ENCODE data around the gene SERPINB1. TPM values are rescaled to one million over a fixed set of nuclear protein-coding genes. Genes with fewer than 3 reads are reported as not detected.

Gene SERPINB1
- 86.4 TPM for total RNA-seq
- polyA plus RNA-seq (ENCODE audit: insufficient read depth, low read depth, low replicate concordance) = 37.4 TPM
- long read RNA-seq, donor 1, transcript SERPINB1-201 (7 exons, 2,619 nt) = major isoform, 8 of 8 reads
- long read RNA-seq, donor 1, partial matches to known transcripts = 0 of 8 reads
- long read RNA-seq, donor 1, other reads (novel, unspliced or antisense) = 0 of 8 reads
- long read RNA-seq, donor 2, partial matches to known transcripts = 0 of 4 reads
- long read RNA-seq, donor 2, other reads (novel, unspliced or antisense) = 0 of 4 reads
- long read RNA-seq, donor 3, transcript SERPINB1-201 (7 exons, 2,619 nt) = major isoform, 10 of 10 reads
- long read RNA-seq, donor 3, partial matches to known transcripts = 0 of 10 reads
- long read RNA-seq, donor 3, other reads (novel, unspliced or antisense) = 0 of 10 reads
- long read RNA-seq, donor 4, partial matches to known transcripts = 0 of 4 reads
- long read RNA-seq, donor 4, other reads (novel, unspliced or antisense) = 0 of 4 reads
- long read RNA-seq, donor 5, partial matches to known transcripts = 0 of 1 reads
- long read RNA-seq, donor 5, other reads (novel, unspliced or antisense) = 0 of 1 reads
- long read RNA-seq, donor 6, transcript SERPINB1-201 (7 exons, 2,619 nt) = major isoform, 10 of 10 reads
- long read RNA-seq, donor 6, partial matches to known transcripts = 0 of 10 reads
- long read RNA-seq, donor 6, other reads (novel, unspliced or antisense) = 0 of 10 reads
- long read RNA-seq, donor 7, transcript SERPINB1-201 (7 exons, 2,619 nt) = major isoform, 68 of 98 reads
- long read RNA-seq, donor 7, partial matches to known transcripts = 5 of 98 reads
- long read RNA-seq, donor 7, other reads (novel, unspliced or antisense) = 25 of 98 reads
- long read RNA-seq, donor 8, transcript SERPINB1-201 (7 exons, 2,619 nt) = major isoform, 6 of 6 reads
- long read RNA-seq, donor 8, partial matches to known transcripts = 0 of 6 reads
- long read RNA-seq, donor 8, other reads (novel, unspliced or antisense) = 0 of 6 reads
- long read RNA-seq, donor 9, transcript SERPINB1-201 (7 exons, 2,619 nt) = major isoform, 6 of 6 reads
- long read RNA-seq, donor 9, partial matches to known transcripts = 0 of 6 reads
- long read RNA-seq, donor 9, other reads (novel, unspliced or antisense) = 0 of 6 reads
- long read RNA-seq, donor 10, transcript SERPINB1-201 (7 exons, 2,619 nt) = major isoform, 8 of 8 reads
- long read RNA-seq, donor 10, partial matches to known transcripts = 0 of 8 reads
- long read RNA-seq, donor 10, other reads (novel, unspliced or antisense) = 0 of 8 reads

DNA sequence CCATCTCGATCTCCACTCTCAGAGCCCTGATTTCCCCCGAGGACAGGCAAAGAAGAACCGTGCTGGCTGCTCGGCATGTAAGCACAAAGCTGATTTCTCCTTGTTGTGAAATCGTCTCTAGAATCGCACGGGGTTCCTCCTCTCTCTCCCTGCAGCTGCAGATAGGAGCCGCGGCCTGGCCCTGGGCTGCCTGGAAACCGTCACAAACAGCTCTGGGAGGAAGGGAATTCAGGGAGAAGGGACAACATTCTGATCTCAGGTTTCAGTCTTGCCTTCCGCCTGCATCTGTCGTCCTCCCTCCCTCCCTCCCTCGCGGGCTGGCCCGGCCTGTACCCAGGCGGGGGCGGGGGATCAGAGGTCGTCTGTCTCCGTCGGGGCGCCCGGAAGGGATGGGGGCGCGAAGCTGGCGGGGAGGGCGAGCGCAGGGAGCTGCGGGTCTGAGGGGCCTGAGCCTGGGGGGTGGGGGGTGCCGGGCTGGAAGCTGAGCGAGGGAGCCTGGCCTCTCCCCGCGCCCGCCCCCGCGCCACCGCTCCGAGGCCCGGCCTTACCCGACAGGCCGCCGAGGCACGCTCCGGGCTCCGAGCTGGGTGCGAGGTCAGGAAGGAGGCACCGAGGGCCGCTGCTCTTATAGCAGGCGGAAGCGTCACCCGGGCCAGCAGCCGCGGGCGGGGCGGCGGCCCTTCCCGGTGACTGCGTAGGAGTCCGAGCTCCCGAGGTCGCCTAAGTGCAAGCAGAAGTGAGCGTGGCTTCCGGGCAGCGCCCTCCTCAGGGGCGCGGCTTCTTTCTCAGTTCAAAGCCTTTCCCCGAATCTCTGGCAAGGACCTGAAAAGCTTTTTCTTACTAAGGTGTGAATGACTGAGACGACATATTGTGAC is at the start of gene SERPINB1:
TSS of gene SERPINB1 (minus strand) at position 600 of the 875 bp plus-strand sequence. CDS start 1,277 bp downstream, outside the sequence.
- peak within 1 kb of the TSS; percentile 56 to 82 (median 73) for H3K4me3 ChIP-seq (ENCODE audit: low read length in 3 of 3)
- peak; percentile 93 to 98 (median 95) for DNase-seq
- H3K4me1 ChIP-seq (ENCODE audit: control insufficient read depth in 2 of 3, insufficient read depth in 2 of 3, low read depth in 1 of 3, low read length in 3 of 3) = peaks cover 0 to 19% (median 8%) of the 10 kb centered on the region in 3 donors
- peak within 1 kb of the TSS; percentile 50 to 82 (median 78) for H3K9ac ChIP-seq (ENCODE audit: low read length in 3 of 3)
- H3K27me3 ChIP-seq (ENCODE audit: control insufficient read depth, insufficient read depth, low read length) = no peaks in the 10 kb centered on the region
- H3K36me3 ChIP-seq (ENCODE audit: control insufficient read depth in 2 of 3, insufficient read depth in 3 of 3, low read length in 3 of 3) = peaks cover 0 to 13% (median 6%) of the 10 kb centered on the region in 3 donors
- intact Hi-C loops (cut with DNase I) = loop anchor here (10.0 kb wide), 1 partner anchor 73 kb away; no protein-coding TSS in a partner anchor
- peak within 1 kb of the TSS; percentile 90 to 92 for H3K27ac ChIP-seq (ENCODE audit: low read depth in 2 of 2, low read length in 2 of 2)
- no peaks in the 10 kb centered on the region for H3K9me3 ChIP-seq (ENCODE audit: control insufficient read depth in 2 of 3, insufficient read depth in 1 of 3, low read length in 3 of 3)
- FAIRE-seq = no peak
- TF ChIP-seq, protein P1, sequence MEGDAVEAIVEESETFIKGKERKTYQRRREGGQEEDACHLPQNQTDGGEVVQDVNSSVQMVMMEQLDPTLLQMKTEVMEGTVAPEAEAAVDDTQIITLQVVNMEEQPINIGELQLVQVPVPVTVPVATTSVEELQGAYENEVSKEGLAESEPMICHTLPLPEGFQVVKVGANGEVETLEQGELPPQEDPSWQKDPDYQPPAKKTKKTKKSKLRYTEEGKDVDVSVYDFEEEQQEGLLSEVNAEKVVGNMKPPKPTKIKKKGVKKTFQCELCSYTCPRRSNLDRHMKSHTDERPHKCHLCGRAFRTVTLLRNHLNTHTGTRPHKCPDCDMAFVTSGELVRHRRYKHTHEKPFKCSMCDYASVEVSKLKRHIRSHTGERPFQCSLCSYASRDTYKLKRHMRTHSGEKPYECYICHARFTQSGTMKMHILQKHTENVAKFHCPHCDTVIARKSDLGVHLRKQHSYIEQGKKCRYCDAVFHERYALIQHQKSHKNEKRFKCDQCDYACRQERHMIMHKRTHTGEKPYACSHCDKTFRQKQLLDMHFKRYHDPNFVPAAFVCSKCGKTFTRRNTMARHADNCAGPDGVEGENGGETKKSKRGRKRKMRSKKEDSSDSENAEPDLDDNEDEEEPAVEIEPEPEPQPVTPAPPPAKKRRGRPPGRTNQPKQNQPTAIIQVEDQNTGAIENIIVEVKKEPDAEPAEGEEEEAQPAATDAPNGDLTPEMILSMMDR (IDR thresholded peaks at IDR 0.05; ENCODE audit: borderline replicate concordance, extremely low read depth, insufficient read depth) = no peak

DNA sequence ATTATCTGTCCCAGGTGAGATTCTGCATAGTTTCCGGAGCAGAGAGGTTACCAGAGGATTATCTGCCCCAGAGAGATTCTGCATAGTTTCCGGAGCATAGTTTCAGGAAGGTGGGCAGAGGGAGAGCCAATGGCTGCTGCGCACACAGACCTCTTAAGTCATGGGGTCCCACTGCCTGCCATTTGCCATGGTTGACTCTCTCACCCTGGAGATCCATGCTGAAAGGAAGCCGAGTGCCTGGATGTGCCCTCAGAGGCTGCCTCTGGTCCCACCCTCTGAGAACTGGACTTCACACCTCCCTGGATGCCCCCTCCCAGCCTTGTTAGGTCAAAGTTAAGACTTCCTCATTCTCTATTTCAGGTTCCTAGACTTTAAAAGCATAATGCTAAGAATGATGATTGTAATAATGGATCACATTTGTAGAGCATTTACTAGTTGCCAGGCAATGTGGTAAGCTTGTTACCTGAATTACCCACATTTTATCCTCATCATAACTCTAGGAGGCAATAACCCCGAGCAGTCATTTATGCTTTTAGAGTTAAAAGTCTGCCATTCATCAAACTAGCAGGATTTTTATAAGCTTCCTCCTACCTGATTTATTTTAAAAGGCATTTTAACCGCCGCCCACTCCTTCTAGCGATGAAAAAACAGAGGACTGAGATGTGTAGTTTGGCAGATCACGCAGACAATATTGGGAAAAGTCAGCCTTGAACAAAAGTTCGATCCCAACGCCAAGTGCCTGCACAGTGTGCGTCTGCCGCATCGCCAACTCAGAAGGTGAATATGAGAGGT is 49.5 kb upstream of the SERPINB1 start:
- no peak overlapping the region for H3K27ac ChIP-seq (ENCODE audit: low read depth in 2 of 2, low read length in 2 of 2)
- no peak overlapping the region for H3K9ac ChIP-seq (ENCODE audit: low read length in 3 of 3)
- TF ChIP-seq, protein P1 (IDR thresholded peaks at IDR 0.05; ENCODE audit: borderline replicate concordance, extremely low read depth, insufficient read depth) = no peak
- H3K9me3 ChIP-seq (ENCODE audit: control insufficient read depth in 2 of 3, insufficient read depth in 1 of 3, low read length in 3 of 3) = no peaks in the 10 kb centered on the region
- no peak for DNase-seq
- H3K4me1 ChIP-seq (ENCODE audit: control insufficient read depth in 2 of 3, insufficient read depth in 2 of 3, low read depth in 1 of 3, low read length in 3 of 3) = no peaks in the 10 kb centered on the region
- intact Hi-C loops (cut with DNase I) = no loop called here
- H3K27me3 ChIP-seq (ENCODE audit: control insufficient read depth, insufficient read depth, low read length) = no peaks in the 10 kb centered on the region
- FAIRE-seq = no peak
- peaks cover 0 to 11% (median 10%) of the 10 kb centered on the region in 3 donors for H3K36me3 ChIP-seq (ENCODE audit: control insufficient read depth in 2 of 3, insufficient read depth in 3 of 3, low read length in 3 of 3)
- H3K4me3 ChIP-seq (ENCODE audit: low read length in 3 of 3) = no peak overlapping the region

Measured in kidney (tissue), 22 donors.